SK-N-SH treated with all-trans-retinoic acid at 6 μM for 48 hours (cell line): Measurements from ENCODE around the gene NHSL2.

Experiments used
- CREB5 ChIP-seq: fragments of 250-450 bp; sonication (Bioruptor Pico); IDR thresholded peaks from 2 replicates; pipeline ENCODE4 v1.5.1; 2020; ENCODE audit warnings: low read depth, mild to moderate bottlenecking, moderate library complexity
- ESRRG ChIP-seq: fragments of 250-450 bp; sonication (Bioruptor Pico); IDR thresholded peaks from 2 replicates; pipeline ENCODE4 v1.6.1; 2021; ENCODE audit warnings: mild to moderate bottlenecking
- ISL1 ChIP-seq: fragments of 250-450 bp; sonication (Bioruptor Pico); IDR thresholded peaks from 2 replicates; pipeline ENCODE4 v2.1.2; 2022; ENCODE audit warnings: mild to moderate bottlenecking, moderate library complexity
- RARB ChIP-seq: fragments of 250-450 bp; sonication (Bioruptor Pico); IDR thresholded peaks from 2 replicates; pipeline ENCODE4 v1.8.0; 2021; ENCODE audit warnings: mild to moderate bottlenecking, moderate library complexity

GRCh38 chrX:71955530-71956120 lies 45.0 kb downstream of the NHSL2 start:
- TF ChIP-seq RARB, result no peak
- TF ChIP-seq CREB5 (CRISPR knock-in tag), result no peak
- no peak for TF ChIP-seq ESRRG
- no peak for TF ChIP-seq ISL1 (CRISPR knock-in tag)
